Testis (tissue), 3 donors: ENCODE results near the gene C3orf49. TPM values are rescaled to one million over a fixed set of nuclear protein-coding genes. Genes with fewer than 3 reads are reported as not detected.

Experiments used
- DNase-seq: peaks from one replicate; pipeline ENCODE4 v3.0.0-alpha.2; 2019
- H3K27ac ChIP-seq, 2 donors: fragments of 200-600 bp; sonication (generic); one replicate each; pipeline ENCODE4 v1.5.1; 2019
- H3K27me3 ChIP-seq: fragments of 200-600 bp; sonication (generic); one replicate; pipeline ENCODE4 v1.5.1; 2019
- H3K36me3 ChIP-seq: fragments of 200-600 bp; sonication (generic); one replicate; pipeline ENCODE4 v1.5.1; 2017; ENCODE audit warnings: low read depth; ENCODE audit errors: missing control alignments
- H3K4me1 ChIP-seq: fragments of 200-600 bp; sonication (generic); one replicate; pipeline ENCODE4 v1.5.1; 2019
- H3K4me3 ChIP-seq, 2 donors: fragments of 200-600 bp; sonication (generic); one replicate each; pipeline ENCODE4 v1.5.1; 2017 to 2019
- H3K9me3 ChIP-seq: fragments of 200-600 bp; sonication (generic); one replicate; pipeline ENCODE4 v1.5.1; 2017
- CTCF ChIP-seq, 3 experiments: fragments of 450-650 bp in 2 of 3; fragments of 200-600 bp in 1 of 3; sonication (generic) in 1 of 3; IDR thresholded peaks; one replicate each; pipeline ENCODE4 v1.5.1; 2016 to 2019; ENCODE audit warnings: antibody characterized with exemption in 3 of 3, mild to moderate bottlenecking in 2 of 3, moderate library complexity in 1 of 3
- POLR2A ChIP-seq: fragments of 450-650 bp; IDR thresholded peaks from one replicate; pipeline ENCODE4 v1.6.1; 2017; ENCODE audit warnings: antibody characterized with exemption, mild to moderate bottlenecking, moderate library complexity
- WGBS, 2 donors: methylation state at CpG; one replicate each; pipeline ENCODE4 v1.1.5; 2018; 5-methylcytosine and 5-hydroxymethylcytosine counted together
- intact Hi-C: fragments of 100-400 bp; cut with DNase I; formaldehyde crosslinking; loops from one replicate; pipeline ENCODE4 v1.15.1; 2023; ENCODE audit warnings: low total_unique reads
- polyA plus RNA-seq: library from polyadenylated mRNA; stranded (reverse); fragments of 350-450 nt; fragmentation: Illumina TruSeq; extraction: RNeasy Lipid Tissue Mini Kit (QIAGEN cat#74804); gene quantifications from one replicate; pipeline ENCODE4 v1.2.3, GENCODE V29; 2014; ENCODE audit warnings: low read depth, low replicate concordance; ENCODE audit not compliant: insufficient read depth
- total RNA-seq, 2 donors: library from RNA; depleted of rRNA; stranded (reverse); fragments of >200 nt; gene quantifications; one replicate each; pipeline ENCODE4 v1.2.3, GENCODE V29; 2016

C3orf49 gene
- total and polyA plus RNA-seq, 3 donors from 2014 or later = 0.63 to 0.93 (median 0.66) TPM

GRCh38 chr3:63824309-63824708, 5.2 kb downstream of the C3orf49 start:
- Histone ChIP-seq H3K9me3 (no peaks in the 10 kb centered on the region), H3K27me3 (no peaks in the 10 kb centered on the region), H3K4me3 (no peak overlapping the region), H3K4me1 (no peaks in the 10 kb centered on the region), H3K27ac (no peak overlapping the region), H3K36me3 (no peaks in the 10 kb centered on the region)
- DNase-seq = no peak
- TF ChIP-seq CTCF (IDR thresholded peaks at IDR 0.05) (no peak), POLR2A (no peak)
- intact Hi-C loops = no loop called here
- 91 to 93% methylated on average over 4 of the region's 4 CpGs for WGBS, 2 donors

GRCh38 chr3:63830526-63830925, 11.4 kb downstream of the C3orf49 start:
- Histone ChIP-seq H3K36me3 (no peaks in the 10 kb centered on the region), H3K4me1 (no peaks in the 10 kb centered on the region), H3K9me3 (no peaks in the 10 kb centered on the region), H3K27me3 (no peaks in the 10 kb centered on the region), H3K27ac (no peak overlapping the region), H3K4me3 (no peak overlapping the region)
- intact Hi-C loops = no loop called here
- TF ChIP-seq CTCF (IDR thresholded peaks at IDR 0.05) (no peak), POLR2A (no peak)
- DNase-seq = no peak
- WGBS, 2 donors = 81 to 92% methylated on average over 6 of the region's 6 CpGs

GRCh38 chr3:63832395-63832794, 13.3 kb downstream of the C3orf49 start:
- no peaks in the 10 kb centered on the region for H3K27me3 ChIP-seq
- TF ChIP-seq CTCF (IDR thresholded peaks at IDR 0.05) = no peak
- no peak for TF ChIP-seq POLR2A
- H3K27ac ChIP-seq = no peak overlapping the region
- H3K4me3 ChIP-seq = no peak overlapping the region
- WGBS, 2 donors = 83 to 87% methylated on average over 6 of the region's 6 CpGs
- no peaks in the 10 kb centered on the region for H3K36me3 ChIP-seq
- intact Hi-C loops = no loop called here
- no peak for DNase-seq
- no peaks in the 10 kb centered on the region for H3K9me3 ChIP-seq
- H3K4me1 ChIP-seq = no peaks in the 10 kb centered on the region

GRCh38 chr3:63841704-63842103, 22.6 kb downstream of the C3orf49 start:
- H3K9me3 ChIP-seq = no peaks in the 10 kb centered on the region
- TF ChIP-seq CTCF (IDR thresholded peaks at IDR 0.05) (no peak), POLR2A (no peak)
- WGBS, 2 donors = 0 to 34% methylated on average over 1 of the region's 1 CpG
- DNase-seq = no peak
- no peaks in the 10 kb centered on the region for H3K36me3 ChIP-seq
- intact Hi-C loops = no loop called here
- H3K27ac ChIP-seq = no peak overlapping the region
- H3K27me3 ChIP-seq = no peaks in the 10 kb centered on the region
- no peak overlapping the region for H3K4me3 ChIP-seq
- no peaks in the 10 kb centered on the region for H3K4me1 ChIP-seq

- TF ChIP-seq CTCF (IDR thresholded peaks at IDR 0.05) = no peak
- TF ChIP-seq POLR2A = no peak
- DNase-seq = no peak
- Histone ChIP-seq H3K27me3 (no peaks in the 10 kb centered on the region), H3K4me1 (no peaks in the 10 kb centered on the region), H3K4me3 (no peak overlapping the region), H3K9me3 (no peaks in the 10 kb centered on the region), H3K27ac (no peak overlapping the region), H3K36me3 (no peaks in the 10 kb centered on the region)
- intact Hi-C loops = no loop called here
Observed at GRCh38 chr3:63842127-63842526, 23.0 kb downstream of the C3orf49 start.
